CD4-positive, alpha-beta T cell (primary cell): ENCODE measurements around the gene KRTAP4-9. TPM values are rescaled to one million over a fixed set of nuclear protein-coding genes. Genes with fewer than 3 reads are reported as not detected.
"Not testable (repeated sequence)": the region's sequence is repeated elsewhere in the genome, so short reads cannot be mapped to it uniquely, and the experiment has no call there.

ENCODE experiments used
- ATAC-seq: fragments of 200-7000 bp; cut with Tn5 transposase; one replicate; pipeline ENCODE4 v1.10.0; 2022; ENCODE audit warnings: mild to moderate bottlenecking; ENCODE audit not compliant: poor library complexity
- CTCF ChIA-PET: fragments of 350-600 bp; sonication (Branson Sonifier 250); formaldehyde crosslinking; loops from one replicate; lab custom pipeline; 2021; ENCODE audit warnings: antibody characterized with exemption, inconsistent platforms; lab: Charles Lee
- POLR2A ChIA-PET: fragments of 350-600 bp; sonication (Branson Sonifier 250); formaldehyde crosslinking; loops from one replicate; lab custom pipeline; 2021; ENCODE audit warnings: antibody characterized with exemption, inconsistent platforms; lab: Charles Lee
- DNase-seq, 14 experiments: peaks; one replicate each; pipeline ENCODE4 v3.0.0-alpha.2; 2013 to 2020; ENCODE audit warnings: mixed read lengths in 2 of 14
- H3K27ac ChIP-seq, 2 donors: one replicate each; pipeline versions ENCODE4 v1.5.1 to v1.7.0; 2013; ENCODE audit warnings: low read length in 2 of 2, low read depth in 1 of 2, mild to moderate bottlenecking in 1 of 2
- H3K27me3 ChIP-seq, 2 experiments: 1 replicate in 1 of 2; 2 replicates in 1 of 2; pipeline versions ENCODE4 v1.6.1 to v1.7.0; 2013; ENCODE audit warnings: low read length in 2 of 2, control low read depth in 1 of 2, mild to moderate bottlenecking in 1 of 2, moderate library complexity in 1 of 2; ENCODE audit not compliant: insufficient read depth in 2 of 2, control insufficient read depth in 1 of 2
- H3K36me3 ChIP-seq: one replicate; pipeline ENCODE4 v1.6.1; 2013; ENCODE audit warnings: low read length, control low read depth; ENCODE audit not compliant: insufficient read depth
- H3K4me1 ChIP-seq: one replicate; pipeline ENCODE4 v1.6.1; 2013; ENCODE audit warnings: low read length, control low read depth; ENCODE audit not compliant: insufficient read depth
- H3K4me3 ChIP-seq: one replicate; pipeline ENCODE4 v1.5.1; 2013; ENCODE audit warnings: mild to moderate bottlenecking, low read length, moderate library complexity
- H3K9me3 ChIP-seq, 2 experiments: 1 replicate in 1 of 2; 2 replicates in 1 of 2; pipeline versions ENCODE4 v1.6.1 to v1.7.0; 2013; ENCODE audit warnings: low read length in 2 of 2, mild to moderate bottlenecking in 2 of 2, control low read depth in 1 of 2, moderate library complexity in 1 of 2; ENCODE audit not compliant: control insufficient read depth in 1 of 2, insufficient read depth in 1 of 2
- H3K27ac Mint-ChIP-seq: one replicate; pipeline ENCODE4 v1.8.0; 2020; ENCODE audit warnings: mixed read lengths
- H3K27me3 Mint-ChIP-seq: one replicate; pipeline ENCODE4 v1.8.0; 2021; ENCODE audit warnings: mixed read lengths
- H3K36me3 Mint-ChIP-seq: one replicate; pipeline ENCODE4 v1.8.0; 2021; ENCODE audit warnings: low read depth, mixed read lengths
- H3K4me1 Mint-ChIP-seq: one replicate; pipeline ENCODE4 v1.8.0; 2021; ENCODE audit warnings: low read depth, mixed read lengths
- H3K4me3 Mint-ChIP-seq: one replicate; pipeline ENCODE4 v1.8.0; 2020; ENCODE audit warnings: mild to moderate bottlenecking, mixed read lengths
- H3K9me3 Mint-ChIP-seq: one replicate; pipeline ENCODE4 v1.8.0; 2020; ENCODE audit warnings: mixed read lengths
- CTCF ChIP-seq: fragments of 200-600 bp; IDR thresholded peaks from one replicate; pipeline ENCODE4 v1.8.0; 2022; ENCODE audit warnings: antibody characterized with exemption, mild to moderate bottlenecking
- intact Hi-C, 2 experiments: fragments of 100-400 bp; cut with DNase I in 1 of 2; cut with micrococcal nuclease in 1 of 2; formaldehyde crosslinking; loops; one replicate each; pipeline versions ENCODE4 v1.15.1 to v1.9.0; 2023 to 2025; cut with DNase I, micrococcal nuclease
- total RNA-seq, 174 experiments: library from RNA in 2 of 174; stranded (reverse) in 2 of 174; gene quantifications; one replicate each; pipeline ENCODE4 v1.2.3 and lab custom pipeline; 2021 to 2026

KRTAP4-9 gene
- total RNA-seq, 2 experiments from 2014 or later, result not detected

DNA sequence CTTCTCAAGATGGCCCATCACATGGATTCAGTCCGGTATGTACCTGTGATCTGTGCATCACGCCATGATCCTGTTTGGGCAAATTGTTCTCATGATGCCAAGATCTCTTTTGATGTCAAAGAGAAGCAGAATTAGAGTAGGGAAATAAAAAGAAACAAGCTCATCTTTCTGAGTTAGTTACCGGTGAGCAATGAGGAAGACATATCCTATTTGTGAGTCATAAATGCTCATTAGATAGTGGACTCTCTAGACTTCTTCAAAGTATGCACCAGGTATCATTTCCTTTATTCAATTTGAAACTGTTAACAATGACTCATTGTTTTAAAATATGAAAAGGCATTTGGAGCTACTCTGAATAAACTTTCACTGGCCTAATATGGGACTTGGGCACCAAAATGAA lies 26.8 kb downstream of the KRTAP4-9 start:
- Mint-ChIP-seq H3K27ac (no peak overlapping the region), H3K9me3 (no peaks in the 10 kb centered on the region), H3K27me3 (no peaks in the 10 kb centered on the region), H3K4me3 (no peak overlapping the region), H3K4me1 (peaks cover 50% of the 10 kb centered on the region), H3K36me3 (no peaks in the 10 kb centered on the region)
- Histone ChIP-seq H3K4me3 (no peak overlapping the region), H3K9me3 (no peaks in the 10 kb centered on the region), H3K4me1 (peaks cover 5% of the 10 kb centered on the region), H3K27ac (no peak overlapping the region), H3K36me3 (no peaks in the 10 kb centered on the region), H3K27me3 (no peaks in the 10 kb centered on the region)
- intact Hi-C loops, result no loop called here
- DNase-seq (no peak), ATAC-seq (no peak)
- ChIA-PET POLR2A (no interaction called here), CTCF (interaction anchor here (1.2 kb wide), 1 partner anchor 191 kb away, joined by 4 read pairs; no protein-coding TSS in a partner anchor)
- TF ChIP-seq CTCF, result no peak

- Mint-ChIP-seq H3K36me3 (no peaks in the 10 kb centered on the region), H3K9me3 (peaks cover 3% of the 10 kb centered on the region), H3K27me3 (no peaks in the 10 kb centered on the region), H3K4me1 (peaks cover 38% of the 10 kb centered on the region), H3K27ac (peak overlapping the region; percentile 25), H3K4me3 (no peak overlapping the region)
- Histone ChIP-seq H3K4me3 (no peak overlapping the region), H3K9me3 (no peaks in the 10 kb centered on the region), H3K27me3 (no peaks in the 10 kb centered on the region), H3K4me1 (peaks cover 5% of the 10 kb centered on the region), H3K36me3 (no peaks in the 10 kb centered on the region), H3K27ac (peak overlapping the region in 1 of 2 donors; percentile 39)
- peak; percentile 34 for ATAC-seq
- no peak for TF ChIP-seq CTCF
- ChIA-PET CTCF (interaction anchor here (0.6 kb wide), 1 partner anchor 1927 kb away, joined by 3 read pairs; no protein-coding TSS in a partner anchor), POLR2A (interaction anchor here (1.2 to 1.5 kb wide), 2 partner anchors 174 to 188 kb away, joined by 3 to 7 read pairs; partner anchors contain the start of gene KRTAP16-1)
- intact Hi-C loops, result no loop called here
- peak in 2 of 14 experiments; percentile 5 to 15 for DNase-seq
Measured at GRCh38 chr17:41133880-41134735, 28.9 kb downstream of the KRTAP4-9 start.

- H3K36me3 ChIP-seq, ATAC-seq, H3K27ac Mint-ChIP-seq, H3K4me1 Mint-ChIP-seq, H3K4me3 ChIP-seq, CTCF ChIA-PET, H3K27me3 Mint-ChIP-seq, H3K27ac ChIP-seq, H3K4me3 Mint-ChIP-seq, H3K4me1 ChIP-seq, DNase-seq, H3K27me3 ChIP-seq: not testable (repeated sequence)
- POLR2A ChIA-PET, result interaction anchor here (0.9 kb wide), 1 partner anchor 10 kb away, joined by 3 read pairs; no protein-coding TSS in a partner anchor
- Mint-ChIP-seq H3K9me3 (peaks cover 19% of the 10 kb centered on the region), H3K36me3 (peaks cover 19% of the 10 kb centered on the region)
- intact Hi-C loops, result loop anchor here in 1 of 2 experiments (5.0 kb wide), 1 partner anchor 43 kb away; the partner anchor contains the start of gene KRTAP4-8
- peaks cover 14 to 16% of the 10 kb centered on the region in 2 experiments for H3K9me3 ChIP-seq
Measured at GRCh38 chr17:41139865-41140264, 34.7 kb downstream of the KRTAP4-9 start.
